ENCODE data around the gene DCLK2. TPM values are rescaled to one million over a fixed set of nuclear protein-coding genes. Genes with fewer than 3 reads are reported as not detected.
"Not testable (repeated sequence)": the region's sequence is repeated elsewhere in the genome, so short reads cannot be mapped to it uniquely, and the experiment has no call there.

The DCLK2 gene
- total RNA-seq, 2 donors from 2014 or later: 10.1 to 12.1 TPM

DNA sequence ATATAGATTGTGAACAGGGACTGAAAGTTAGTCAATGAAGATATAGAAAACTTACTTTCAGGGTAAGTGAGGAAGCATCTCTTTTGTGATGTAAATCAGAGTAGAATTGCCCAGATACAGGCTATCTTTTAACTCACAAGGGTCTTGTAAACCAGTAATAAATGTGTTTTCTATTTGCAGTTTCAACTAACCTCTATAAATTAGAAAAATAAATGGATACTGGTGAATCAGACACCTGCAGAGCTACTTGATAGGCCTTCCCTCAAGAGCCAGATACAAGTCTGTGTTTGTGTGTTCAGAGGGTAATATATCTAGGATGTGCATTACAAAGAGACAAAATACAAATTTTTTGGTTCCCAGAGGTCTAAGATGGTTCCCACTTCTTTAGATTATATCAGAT, 82.9 kb downstream of the DCLK2 start:
- no peak for DNase-seq (ENCODE audit: low spot score)
- Histone ChIP-seq H3K4me1 (peaks cover 0 to 5% of the 10 kb centered on the region in 2 donors), H3K36me3 (no peaks in the 10 kb centered on the region), H3K9me3 (no peaks in the 10 kb centered on the region), H3K27ac (no peak overlapping the region), H3K27me3 (no peaks in the 10 kb centered on the region), H3K4me3 (no peak overlapping the region)
- TF ChIP-seq, protein P1, sequence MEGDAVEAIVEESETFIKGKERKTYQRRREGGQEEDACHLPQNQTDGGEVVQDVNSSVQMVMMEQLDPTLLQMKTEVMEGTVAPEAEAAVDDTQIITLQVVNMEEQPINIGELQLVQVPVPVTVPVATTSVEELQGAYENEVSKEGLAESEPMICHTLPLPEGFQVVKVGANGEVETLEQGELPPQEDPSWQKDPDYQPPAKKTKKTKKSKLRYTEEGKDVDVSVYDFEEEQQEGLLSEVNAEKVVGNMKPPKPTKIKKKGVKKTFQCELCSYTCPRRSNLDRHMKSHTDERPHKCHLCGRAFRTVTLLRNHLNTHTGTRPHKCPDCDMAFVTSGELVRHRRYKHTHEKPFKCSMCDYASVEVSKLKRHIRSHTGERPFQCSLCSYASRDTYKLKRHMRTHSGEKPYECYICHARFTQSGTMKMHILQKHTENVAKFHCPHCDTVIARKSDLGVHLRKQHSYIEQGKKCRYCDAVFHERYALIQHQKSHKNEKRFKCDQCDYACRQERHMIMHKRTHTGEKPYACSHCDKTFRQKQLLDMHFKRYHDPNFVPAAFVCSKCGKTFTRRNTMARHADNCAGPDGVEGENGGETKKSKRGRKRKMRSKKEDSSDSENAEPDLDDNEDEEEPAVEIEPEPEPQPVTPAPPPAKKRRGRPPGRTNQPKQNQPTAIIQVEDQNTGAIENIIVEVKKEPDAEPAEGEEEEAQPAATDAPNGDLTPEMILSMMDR (IDR thresholded peaks at IDR 0.05): no peak

DNA sequence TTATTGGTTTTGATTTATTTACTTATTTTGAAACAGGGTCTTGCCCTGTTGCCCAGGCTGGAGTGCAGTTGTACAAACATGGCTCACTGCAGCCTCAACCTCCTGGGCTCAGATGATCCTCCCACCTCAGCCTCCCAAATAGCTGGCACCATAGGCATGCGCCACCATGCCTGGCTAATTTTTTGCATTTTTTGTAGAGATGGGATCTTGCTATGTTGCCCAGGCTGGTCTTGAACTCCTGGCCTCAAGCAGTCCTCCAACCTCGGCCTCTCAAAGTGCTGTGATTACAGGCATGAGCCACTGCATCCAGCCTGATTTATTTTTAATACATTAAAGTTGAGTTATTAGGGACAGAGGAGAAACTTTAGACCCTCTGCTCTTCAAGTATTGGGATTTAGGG, 83.8 kb downstream of the DCLK2 start:
- H3K36me3 ChIP-seq; DNase-seq (ENCODE audit: low spot score); H3K4me3 ChIP-seq; H3K9me3 ChIP-seq; H3K27ac ChIP-seq; H3K27me3 ChIP-seq: not testable (repeated sequence)
- H3K4me1 ChIP-seq: peaks cover 0 to 11% of the 10 kb centered on the region in 2 donors

DNA sequence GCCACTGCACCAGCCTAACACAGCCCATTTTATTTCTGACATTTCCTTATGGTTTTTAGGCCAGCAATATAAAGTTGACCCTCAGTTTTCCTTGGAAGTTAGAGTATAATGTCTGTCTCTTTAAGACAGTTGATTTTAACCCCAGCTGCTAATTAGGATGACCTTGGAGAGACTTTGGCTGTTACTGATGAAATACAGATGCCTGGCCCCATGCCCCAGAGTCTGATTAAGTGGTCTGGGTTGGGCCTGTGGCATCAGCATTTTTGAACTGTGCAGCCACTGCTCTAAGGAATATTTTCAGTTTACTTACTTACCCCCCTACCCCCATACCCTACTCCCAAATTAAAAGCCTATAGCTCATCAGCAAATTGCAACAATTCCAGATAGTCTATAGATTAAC, 85.8 kb downstream of the DCLK2 start:
- Histone ChIP-seq H3K9me3 (no peaks in the 10 kb centered on the region), H3K27me3 (no peaks in the 10 kb centered on the region), H3K36me3 (no peaks in the 10 kb centered on the region), H3K4me3 (no peak overlapping the region), H3K27ac (peak overlapping the region in 1 of 2 donors; percentile 5), H3K4me1 (peaks cover 0 to 16% of the 10 kb centered on the region in 2 donors)
- no peak for DNase-seq (ENCODE audit: low spot score)
- TF ChIP-seq, protein P1 (IDR thresholded peaks at IDR 0.05): no peak

DNA sequence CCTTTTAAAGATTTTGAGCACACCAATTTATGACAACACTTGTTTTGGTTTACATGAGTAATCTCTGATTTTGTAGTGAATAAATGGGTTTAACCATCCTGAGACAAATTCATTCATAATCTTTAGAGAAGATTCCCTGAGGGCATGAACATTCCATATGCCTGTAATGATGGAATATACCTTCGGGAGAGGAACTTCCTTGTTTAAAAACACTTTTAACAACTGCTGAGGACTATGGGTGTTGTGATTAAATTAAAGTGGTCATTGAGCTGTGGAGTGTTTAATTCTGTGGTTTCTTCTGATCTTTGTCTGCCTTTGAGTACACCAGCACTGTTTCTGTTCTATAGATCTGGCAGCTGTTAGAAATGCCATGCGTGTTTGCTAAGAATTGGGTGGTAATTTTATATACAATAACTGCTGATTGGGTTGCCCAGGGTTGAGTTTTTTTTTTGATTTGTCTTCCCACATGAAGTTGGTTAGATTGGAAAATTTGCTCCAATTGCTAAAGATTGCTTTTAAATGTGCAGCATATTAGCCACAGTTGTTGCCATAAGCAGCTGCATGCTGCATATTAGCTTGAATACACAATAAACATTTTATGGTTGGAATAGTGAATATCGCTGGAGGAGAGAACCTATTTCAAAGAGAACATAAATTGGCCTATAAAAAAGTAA, 86.8 kb downstream of the DCLK2 start:
- Histone ChIP-seq H3K9me3 (no peaks in the 10 kb centered on the region), H3K4me1 (peaks cover 0 to 16% of the 10 kb centered on the region in 2 donors), H3K4me3 (no peak overlapping the region), H3K36me3 (no peaks in the 10 kb centered on the region), H3K27me3 (no peaks in the 10 kb centered on the region), H3K27ac (no peak overlapping the region)
- DNase-seq (ENCODE audit: low spot score): no peak
- TF ChIP-seq, protein P1 (IDR thresholded peaks at IDR 0.05): no peak

DNA sequence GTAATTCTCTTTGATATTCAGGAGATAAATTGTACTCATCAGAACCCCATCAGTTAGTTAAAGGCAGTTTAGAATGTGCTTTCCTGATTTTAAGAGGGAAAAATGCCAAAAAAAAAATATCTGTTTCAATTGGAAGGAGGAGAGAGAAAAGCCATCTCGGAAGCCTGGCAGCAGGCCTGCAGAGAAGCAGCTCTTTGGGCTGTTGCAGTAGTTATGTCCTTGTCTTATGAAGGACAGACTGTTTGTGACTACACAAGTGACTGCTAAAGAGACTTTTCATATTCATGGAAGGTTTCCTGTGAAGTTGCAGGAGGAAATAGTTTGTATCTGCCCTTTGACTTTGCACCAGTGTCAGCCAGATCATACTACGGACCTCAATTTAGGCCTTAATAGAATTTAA, 88.8 kb downstream of the DCLK2 start:
- DNase-seq (ENCODE audit: low spot score): no peak
- Histone ChIP-seq H3K9me3 (no peaks in the 10 kb centered on the region), H3K4me3 (no peak overlapping the region), H3K4me1 (peaks cover 0 to 11% of the 10 kb centered on the region in 2 donors), H3K36me3 (no peaks in the 10 kb centered on the region), H3K27me3 (no peaks in the 10 kb centered on the region), H3K27ac (no peak overlapping the region)
- TF ChIP-seq, protein P1 (IDR thresholded peaks at IDR 0.05): no peak

DNA sequence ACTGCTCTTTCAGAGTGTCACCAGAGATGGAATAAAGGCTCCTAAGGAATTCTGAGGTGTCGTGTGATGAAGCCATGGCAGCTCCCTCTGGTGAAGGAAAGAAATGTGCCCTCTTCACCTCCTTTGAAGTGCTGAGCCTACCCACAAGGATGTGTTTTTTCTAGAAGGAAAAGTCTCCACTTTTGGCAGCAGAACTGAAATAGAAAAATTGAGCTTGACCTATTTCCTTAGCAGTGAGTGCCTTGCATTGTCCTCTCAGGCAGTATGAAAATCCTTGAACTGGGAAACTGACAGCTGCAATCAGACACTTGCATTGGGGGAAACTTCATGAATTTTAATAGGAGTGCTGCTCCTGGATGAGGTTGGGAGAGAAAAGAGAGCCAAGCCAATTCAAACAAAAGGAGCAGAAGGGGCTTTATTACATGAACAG, 95.2 kb downstream of the DCLK2 start:
- H3K9me3 ChIP-seq: no peaks in the 10 kb centered on the region
- DNase-seq (ENCODE audit: low spot score): no peak
- TF ChIP-seq, protein P1 (IDR thresholded peaks at IDR 0.05): no peak
- H3K27me3 ChIP-seq: no peaks in the 10 kb centered on the region
- H3K4me1 ChIP-seq: peaks cover 0 to 32% of the 10 kb centered on the region in 2 donors
- no peaks in the 10 kb centered on the region for H3K36me3 ChIP-seq
- no peak overlapping the region for H3K4me3 ChIP-seq
- H3K27ac ChIP-seq: no peak overlapping the region
